ENCODE data around the gene NCAPD3. TPM values are rescaled to one million over a fixed set of nuclear protein-coding genes. Genes with fewer than 3 reads are reported as not detected.

NCAPD3 gene
- total and polyA plus RNA-seq, 12 donors = 6.0 to 25.6 (median 16.7) TPM

DNA sequence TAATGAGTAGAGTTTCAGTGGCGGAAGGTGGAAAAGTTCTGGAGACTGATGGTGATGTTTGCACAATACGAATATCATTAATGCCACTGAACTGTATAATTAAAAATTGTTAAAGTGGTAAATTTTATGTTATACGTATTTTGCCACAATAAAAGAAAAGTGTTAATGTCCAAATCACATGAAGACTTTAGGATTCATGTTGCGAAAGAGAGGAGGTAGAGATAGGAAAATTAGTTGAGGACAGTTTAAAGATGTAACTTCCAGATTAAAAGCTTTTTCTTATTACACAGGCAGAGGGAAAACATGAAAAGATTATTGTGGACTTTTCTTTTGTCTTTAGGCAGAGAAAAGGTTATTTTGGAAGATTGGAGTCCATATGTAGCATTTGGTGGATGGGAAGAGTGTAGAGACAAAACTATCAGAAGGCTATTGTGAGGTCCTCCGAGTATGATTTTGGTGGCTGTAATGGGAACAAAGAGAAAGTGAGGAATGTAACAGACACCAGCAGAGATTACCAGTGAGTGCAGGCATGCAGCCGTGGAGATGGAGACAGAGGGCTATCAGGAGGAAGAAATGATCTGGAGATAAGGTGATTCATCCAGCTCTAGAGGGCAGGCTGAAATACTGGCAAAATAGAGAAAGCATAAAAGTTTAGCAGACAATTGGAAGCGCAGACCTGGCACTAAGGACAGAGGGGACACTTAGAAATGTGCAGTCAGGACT is 13.2 kb upstream of the NCAPD3 start:
- Histone ChIP-seq H3K9me3 (replicated peaks in 1 of 3) (no peaks in the 10 kb centered on the region), H3K4me3 (no peak overlapping the region), H3K27ac (no peak overlapping the region), H3K36me3 (replicated peaks in 1 of 2) (peaks cover 0 to 54% of the 10 kb centered on the region in 2 donors), H3K27me3 (no peaks in the 10 kb centered on the region), H3K4me1 (replicated peaks in 1 of 2) (peaks cover 4 to 11% of the 10 kb centered on the region in 2 donors)
- WGBS, 4 donors = 86 to 90% (median 88%) methylated on average over 7 of the region's 7 CpGs
- DNase-seq = peak in 2 of 7 donors; percentile 24 to 30
- TF ChIP-seq POLR2A (IDR thresholded peaks at IDR 0.05) = no peak
- TF ChIP-seq, protein P1, sequence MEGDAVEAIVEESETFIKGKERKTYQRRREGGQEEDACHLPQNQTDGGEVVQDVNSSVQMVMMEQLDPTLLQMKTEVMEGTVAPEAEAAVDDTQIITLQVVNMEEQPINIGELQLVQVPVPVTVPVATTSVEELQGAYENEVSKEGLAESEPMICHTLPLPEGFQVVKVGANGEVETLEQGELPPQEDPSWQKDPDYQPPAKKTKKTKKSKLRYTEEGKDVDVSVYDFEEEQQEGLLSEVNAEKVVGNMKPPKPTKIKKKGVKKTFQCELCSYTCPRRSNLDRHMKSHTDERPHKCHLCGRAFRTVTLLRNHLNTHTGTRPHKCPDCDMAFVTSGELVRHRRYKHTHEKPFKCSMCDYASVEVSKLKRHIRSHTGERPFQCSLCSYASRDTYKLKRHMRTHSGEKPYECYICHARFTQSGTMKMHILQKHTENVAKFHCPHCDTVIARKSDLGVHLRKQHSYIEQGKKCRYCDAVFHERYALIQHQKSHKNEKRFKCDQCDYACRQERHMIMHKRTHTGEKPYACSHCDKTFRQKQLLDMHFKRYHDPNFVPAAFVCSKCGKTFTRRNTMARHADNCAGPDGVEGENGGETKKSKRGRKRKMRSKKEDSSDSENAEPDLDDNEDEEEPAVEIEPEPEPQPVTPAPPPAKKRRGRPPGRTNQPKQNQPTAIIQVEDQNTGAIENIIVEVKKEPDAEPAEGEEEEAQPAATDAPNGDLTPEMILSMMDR (IDR thresholded peaks at IDR 0.05) = no peak
- intact Hi-C loops (cut with DNase I) = no loop called here

DNA sequence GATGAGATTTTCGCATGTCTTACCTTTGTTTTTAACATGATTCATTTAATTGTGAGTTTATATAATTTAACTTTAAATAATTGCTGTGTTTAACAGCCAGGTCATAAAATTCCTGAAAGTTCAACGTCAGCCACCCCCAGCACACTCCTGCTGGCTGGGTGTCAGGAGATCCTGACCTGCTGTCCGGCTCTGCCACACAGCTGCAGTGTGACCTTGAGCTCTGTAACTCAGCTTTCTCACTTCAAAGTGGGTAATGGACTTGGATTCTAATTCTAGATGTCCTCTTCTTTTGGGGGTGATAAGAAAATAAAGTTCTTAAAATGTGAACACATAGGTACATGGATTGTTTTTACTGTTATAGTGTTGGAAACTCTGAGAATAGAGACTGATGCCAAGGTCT is 11.6 kb upstream of the NCAPD3 start:
- 63 to 72% (median 67%) methylated on average over 3 of the region's 3 CpGs for WGBS, 4 donors
- no peak for TF ChIP-seq POLR2A (IDR thresholded peaks at IDR 0.05)
- TF ChIP-seq, protein P1 (IDR thresholded peaks at IDR 0.05) = no peak
- intact Hi-C loops (cut with DNase I) = no loop called here
- Histone ChIP-seq H3K36me3 (replicated peaks in 1 of 2) (peaks cover 0 to 41% of the 10 kb centered on the region in 2 donors), H3K27me3 (no peaks in the 10 kb centered on the region), H3K9me3 (replicated peaks in 1 of 3) (no peaks in the 10 kb centered on the region), H3K4me3 (no peak overlapping the region), H3K4me1 (replicated peaks in 1 of 2) (peaks cover 6 to 19% of the 10 kb centered on the region in 2 donors), H3K27ac (no peak overlapping the region)
- peak in 4 of 7 donors; percentile 52 to 66 (median 56) for DNase-seq

DNA sequence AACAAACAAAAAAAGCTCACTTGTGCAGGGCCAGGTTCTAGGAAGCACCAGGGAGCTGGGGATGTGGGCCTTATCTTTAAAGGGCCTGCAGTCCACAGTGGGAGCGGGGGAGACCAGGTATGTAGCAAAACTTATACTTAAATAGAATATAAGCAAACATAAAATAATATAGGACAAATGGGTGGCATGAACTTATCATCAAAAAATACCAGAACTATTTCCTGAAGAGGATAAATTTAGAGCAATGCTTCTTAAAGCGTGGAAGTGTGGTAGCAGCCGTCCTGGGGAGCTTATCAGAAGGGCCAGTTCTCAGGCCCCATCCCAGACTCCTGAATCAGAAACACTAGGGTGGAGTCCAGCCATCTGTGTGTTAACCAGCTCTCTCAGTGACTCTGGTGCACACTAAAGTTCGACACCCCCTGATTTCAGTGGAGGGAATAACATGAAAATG is 10.0 kb upstream of the NCAPD3 start:
- Histone ChIP-seq H3K9me3 (replicated peaks in 1 of 3) (no peaks in the 10 kb centered on the region), H3K4me3 (no peak overlapping the region), H3K36me3 (replicated peaks in 1 of 2) (peaks cover 0 to 24% of the 10 kb centered on the region in 2 donors), H3K27me3 (no peaks in the 10 kb centered on the region), H3K4me1 (replicated peaks in 1 of 2) (peaks cover 8 to 34% of the 10 kb centered on the region in 2 donors), H3K27ac (no peak overlapping the region)
- 91 to 98% (median 93%) methylated on average over 4 of the region's 4 CpGs for WGBS, 4 donors
- intact Hi-C loops (cut with DNase I) = no loop called here
- TF ChIP-seq, protein P1 (IDR thresholded peaks at IDR 0.05) = no peak
- no peak for TF ChIP-seq POLR2A (IDR thresholded peaks at IDR 0.05)
- DNase-seq = no peak

DNA sequence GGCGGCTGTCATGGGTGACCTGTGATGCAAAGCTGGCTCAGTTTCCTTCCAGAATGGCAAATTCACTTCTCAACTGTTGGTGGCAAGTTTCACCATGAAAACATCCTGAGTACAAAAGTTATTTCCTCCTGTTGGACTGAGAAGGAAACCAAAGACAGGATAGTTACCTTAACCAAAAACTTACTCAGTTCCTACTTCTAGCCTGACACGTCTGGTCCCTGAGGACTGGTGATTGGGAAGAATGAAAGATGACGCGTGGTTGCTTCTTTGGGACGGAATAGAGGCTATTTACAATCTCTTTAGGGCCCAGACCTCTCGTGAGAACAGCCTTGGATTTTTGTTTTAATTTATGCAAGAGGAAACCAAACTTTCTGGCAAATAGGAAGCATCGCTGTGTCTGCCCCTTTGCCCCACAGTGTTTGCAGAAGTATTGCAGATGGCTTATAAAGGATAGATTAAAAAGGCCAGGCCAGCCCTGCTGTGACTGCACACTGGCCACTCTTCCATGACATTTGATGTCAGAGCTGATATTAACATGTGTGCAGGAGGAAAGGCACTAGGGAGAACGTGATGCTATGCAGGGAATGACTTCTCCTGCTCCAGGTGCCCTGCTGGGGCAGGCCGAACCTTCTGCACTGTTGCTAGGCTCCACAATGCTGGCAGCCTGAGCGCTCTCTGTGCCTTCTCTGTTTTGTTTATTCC is 8.3 kb upstream of the NCAPD3 start:
- DNase-seq = no peak
- Histone ChIP-seq H3K4me3 (no peak overlapping the region), H3K9me3 (replicated peaks in 1 of 3) (no peaks in the 10 kb centered on the region), H3K4me1 (replicated peaks in 1 of 2) (peaks cover 8 to 46% of the 10 kb centered on the region in 2 donors), H3K27me3 (no peaks in the 10 kb centered on the region), H3K27ac (no peak overlapping the region), H3K36me3 (replicated peaks in 1 of 2) (peaks cover 0 to 17% of the 10 kb centered on the region in 2 donors)
- no peak for TF ChIP-seq POLR2A (IDR thresholded peaks at IDR 0.05)
- TF ChIP-seq, protein P1 (IDR thresholded peaks at IDR 0.05) = no peak
- 64 to 72% (median 67%) methylated on average over 9 to 10 of the region's 10 CpGs for WGBS, 4 donors
- intact Hi-C loops (cut with DNase I) = no loop called here

Data from adrenal gland (tissue), 12 donors.